HG02884 (cell line): Measurements from ENCODE around the gene KCNE5.
"Not testable (repeated sequence)": the region's sequence is repeated elsewhere in the genome, so short reads cannot be mapped to it uniquely, and the experiment has no call there.

Experiments
- ATAC-seq: cut with Tn5 transposase; IDR thresholded peaks from one replicate; pipeline ENCODE4 v1.9.1; 2021; ENCODE audit warnings: mild to moderate bottlenecking, moderate library complexity; ENCODE audit not compliant: unreplicated experiment

KCNE5 gene

DNA sequence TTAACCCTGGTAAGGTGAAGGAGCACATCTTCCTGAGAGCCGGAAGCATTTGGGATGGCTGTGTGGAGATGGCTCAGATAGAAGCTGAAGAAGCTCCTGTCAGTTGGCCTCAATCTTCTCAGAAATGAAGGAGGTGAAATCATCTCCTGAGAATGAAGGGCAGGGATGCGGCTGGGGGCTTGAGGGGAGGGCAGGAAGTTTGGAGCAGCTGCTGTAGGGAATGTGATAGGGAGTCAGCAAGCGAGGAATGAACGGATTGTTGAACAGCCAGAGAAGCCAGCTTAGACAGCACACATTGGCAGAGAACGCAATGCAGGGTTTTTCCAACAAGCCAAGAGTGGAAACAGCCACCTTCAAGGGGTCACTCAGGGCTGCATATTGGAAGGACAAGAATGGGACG is 10.0 kb downstream of the KCNE5 start:
- ATAC-seq: no peak

DNA sequence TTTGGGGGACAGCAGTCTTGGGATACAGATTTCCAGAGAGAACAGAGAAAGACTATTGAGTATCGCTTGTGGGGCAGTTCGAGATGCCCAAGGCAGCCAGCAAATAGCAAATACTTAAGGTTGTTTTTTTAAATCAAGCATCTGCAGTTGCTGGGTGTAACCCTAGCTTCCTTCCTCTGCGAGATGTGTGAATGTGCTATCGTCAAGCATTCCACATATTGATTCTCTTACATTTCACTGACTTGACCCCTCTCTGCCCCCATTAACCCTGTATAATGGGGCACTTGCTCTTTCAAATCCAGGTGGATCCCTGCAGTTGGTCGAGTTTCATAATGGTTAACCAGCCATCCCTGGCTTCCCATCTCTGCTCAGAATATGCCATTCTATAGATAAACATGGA is 23.5 kb downstream of the KCNE5 start:
- no peak for ATAC-seq

DNA sequence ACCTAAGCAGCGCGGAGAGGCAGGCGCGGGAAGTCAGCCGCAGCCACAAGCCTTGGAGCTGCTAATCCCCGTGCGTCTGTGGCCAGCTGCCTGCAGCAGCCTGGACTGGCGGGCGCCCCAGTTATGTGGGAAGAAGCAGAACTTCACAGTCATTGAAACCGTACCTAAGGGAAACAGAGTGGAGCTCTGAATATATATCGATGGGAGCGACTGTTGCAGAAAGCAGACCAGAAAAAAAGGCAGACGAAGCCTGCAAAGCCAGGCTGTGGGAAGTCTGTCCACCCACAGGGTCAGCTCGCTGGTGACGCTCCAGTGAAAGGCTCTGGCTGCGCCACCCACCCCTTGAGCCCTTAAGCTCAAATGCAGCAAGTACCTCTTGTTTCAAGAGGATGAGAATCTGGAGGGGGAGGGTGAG is 24.7 kb downstream of the KCNE5 start:
- no peak for ATAC-seq

DNA sequence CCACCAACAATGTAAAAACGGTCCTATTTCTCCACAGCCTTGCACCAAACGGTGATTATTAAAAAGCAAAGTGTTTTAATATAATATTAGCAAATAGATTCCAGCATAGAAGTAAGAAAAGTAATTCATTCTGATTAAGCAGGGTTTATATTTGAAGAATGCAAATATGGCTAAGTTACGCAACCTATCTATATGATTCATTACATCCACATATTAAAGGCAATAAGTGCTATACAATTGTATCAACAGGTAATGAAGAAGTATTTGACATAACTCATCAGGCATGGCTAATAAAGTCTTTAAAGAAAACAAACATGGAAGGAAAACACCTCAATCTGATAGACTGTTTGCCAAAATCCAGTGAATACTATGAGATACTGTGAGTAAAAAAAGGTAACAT is 29.0 kb downstream of the KCNE5 start:
- ATAC-seq: no peak

DNA sequence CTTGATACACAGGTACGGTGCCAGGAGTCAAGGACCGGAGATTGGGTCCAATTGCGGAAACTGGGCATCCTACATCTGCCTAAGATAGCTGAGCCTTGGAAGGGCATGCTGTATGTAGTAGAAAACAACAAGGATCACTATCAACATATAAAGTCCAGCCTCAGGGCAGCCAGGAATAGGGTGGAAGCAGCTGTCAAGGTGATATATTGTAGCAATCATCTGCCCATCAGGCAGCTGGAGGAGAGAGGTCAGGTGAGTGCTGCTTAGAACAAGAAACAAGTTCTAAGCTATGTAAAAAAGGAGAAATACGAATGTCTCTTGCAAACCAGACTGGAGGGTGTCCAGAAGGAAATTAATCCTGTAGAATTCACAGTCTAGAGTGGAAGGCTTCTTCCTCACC is 34.8 kb downstream of the KCNE5 start:
- no peak for ATAC-seq

DNA sequence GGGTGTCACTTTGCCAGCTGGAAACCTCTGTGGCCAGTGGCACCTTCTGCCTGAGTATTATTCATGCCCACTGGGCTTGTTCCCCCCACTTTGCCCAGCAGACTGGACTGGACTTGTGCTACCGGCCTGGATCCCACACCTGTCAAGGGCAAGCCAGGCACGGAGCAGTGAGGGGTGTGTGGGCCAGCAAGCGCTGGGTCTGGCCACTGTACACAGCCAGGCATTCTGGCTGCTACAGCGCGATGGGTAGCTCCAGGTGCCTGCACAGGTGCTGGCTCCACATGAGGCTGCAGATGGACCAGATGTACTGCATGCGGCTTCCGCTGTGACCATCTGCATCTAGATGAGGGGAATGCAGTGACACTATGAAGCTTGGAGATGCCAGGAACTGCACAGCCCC is 39.5 kb downstream of the KCNE5 start:
- ATAC-seq: no peak

DNA sequence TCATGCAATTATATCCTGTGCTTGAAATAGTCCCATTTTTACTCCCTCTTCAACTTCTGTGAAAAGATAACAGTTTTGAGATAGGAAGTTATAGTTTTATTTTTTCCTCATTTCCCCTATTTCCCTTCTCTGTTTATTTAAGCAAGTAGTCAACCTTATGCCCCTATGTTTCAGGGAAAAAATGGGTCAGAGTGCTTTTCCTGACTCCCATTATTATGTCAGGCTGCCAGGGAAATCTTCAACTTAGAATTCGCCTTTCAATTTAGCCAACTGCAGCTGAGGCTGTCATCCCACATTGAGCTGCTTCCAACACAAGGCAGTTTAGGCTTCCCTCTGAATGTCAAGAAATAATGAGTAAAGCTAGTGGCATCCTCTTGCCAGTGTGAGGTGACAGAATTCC is 46.1 kb downstream of the KCNE5 start:
- no peak for ATAC-seq

DNA sequence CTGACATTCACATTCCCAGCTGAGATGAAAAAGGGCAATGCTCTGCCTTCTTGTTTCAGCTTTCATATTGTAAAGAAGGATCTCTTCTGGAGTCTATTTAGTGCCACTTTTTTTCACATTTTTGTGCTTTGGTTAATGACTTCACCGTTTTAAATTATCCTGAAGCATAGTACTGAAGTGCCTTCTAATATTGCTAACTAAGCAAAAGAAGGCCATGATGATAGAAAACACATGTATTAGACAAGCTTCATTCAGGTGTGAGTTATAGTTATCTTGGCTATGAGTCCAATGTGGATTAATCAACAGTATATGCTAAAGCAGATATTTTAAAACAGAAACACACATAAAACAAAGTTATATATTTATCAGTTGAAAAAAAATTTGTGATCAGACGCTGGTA is 47.9 kb downstream of the KCNE5 start:
- no peak for ATAC-seq

DNA sequence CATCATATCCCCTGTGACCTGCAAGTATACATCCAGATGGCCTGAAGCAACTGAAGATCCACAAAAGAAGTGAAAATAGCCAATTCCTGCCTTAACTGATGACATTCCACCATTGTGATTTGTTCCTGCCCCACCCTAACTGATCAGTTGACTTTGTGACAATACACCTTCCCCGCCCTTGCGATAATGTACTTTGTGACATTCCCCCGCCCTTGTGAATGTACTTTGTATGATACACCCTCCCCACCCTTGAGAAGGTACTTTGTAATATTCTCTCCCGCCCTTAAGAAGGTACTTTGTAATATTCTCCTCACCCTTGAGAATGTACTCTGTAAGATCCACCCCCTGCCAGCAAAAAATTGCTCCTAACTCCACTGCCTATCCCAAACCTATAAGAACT is 48.9 kb downstream of the KCNE5 start:
- not testable (repeated sequence) for ATAC-seq
